Measurements from ENCODE around the gene TNRC6B. TPM values are rescaled to one million over a fixed set of nuclear protein-coding genes. Genes with fewer than 3 reads are reported as not detected.
A peak's percentile ranks its signal among the peaks of the same experiment; 100 is the strongest.

Gene TNRC6B
- total RNA-seq, 1 donor from 2014 or later, result 60.0 TPM

- H3K27ac Mint-ChIP-seq, result no peak overlapping the region
- no peak for DNase-seq (ENCODE audit: low spot score)
- Histone ChIP-seq H3K27ac (no peak overlapping the region), H3K4me3 (no peak overlapping the region), H3K4me1 (peaks cover 24% of the 10 kb centered on the region), H2AFZ (replicated peaks) (no peak overlapping the region), H3K9ac (peak overlapping the region; percentile 38), H3K9me3 (ENCODE audit: low read depth) (no peaks in the 10 kb centered on the region), H4K20me1 (ENCODE audit: low read depth) (peaks cover 21% of the 10 kb centered on the region), H3K27me3 (no peaks in the 10 kb centered on the region), H3K4me2 (no peak overlapping the region), H3K36me3 (no peaks in the 10 kb centered on the region), H3K79me2 (ENCODE audit: low read depth) (no peaks in the 10 kb centered on the region), H3F3A (ENCODE audit: low read depth) (no peaks in the 10 kb centered on the region)
- H3K9me3 Mint-ChIP-seq, result no peaks in the 10 kb centered on the region
- no peaks in the 10 kb centered on the region for H3K27me3 Mint-ChIP-seq (ENCODE audit: insufficient read depth, low read depth)
- H3K4me3 Mint-ChIP-seq, result no peak overlapping the region
- peaks cover 22% of the 10 kb centered on the region for H3K4me1 Mint-ChIP-seq
- TF ChIP-seq EZH2phosphoT487 (IDR thresholded peaks at IDR 0.05) (no peak), CTCF (IDR thresholded peaks at IDR 0.05) (no peak), EZH2 (IDR thresholded peaks at IDR 0.05) (no peak)
- H3K36me3 Mint-ChIP-seq, result peaks cover 7% of the 10 kb centered on the region
Measured at GRCh38 chr22:40334899-40335298, 157.2 kb downstream of the TNRC6B start.

GRCh38 chr22:40335358-40335757 lies 157.6 kb downstream of the TNRC6B start:
- Histone ChIP-seq H3K27me3 (no peaks in the 10 kb centered on the region), H3K9ac (no peak overlapping the region), H3K9me3 (ENCODE audit: low read depth) (no peaks in the 10 kb centered on the region), H3K27ac (no peak overlapping the region), H3K4me1 (peaks cover 23% of the 10 kb centered on the region), H2AFZ (replicated peaks) (no peak overlapping the region), H3K36me3 (no peaks in the 10 kb centered on the region), H3K4me2 (no peak overlapping the region), H3F3A (ENCODE audit: low read depth) (no peaks in the 10 kb centered on the region), H3K4me3 (no peak overlapping the region), H4K20me1 (ENCODE audit: low read depth) (peaks cover 21% of the 10 kb centered on the region), H3K79me2 (ENCODE audit: low read depth) (no peaks in the 10 kb centered on the region)
- peaks cover 20% of the 10 kb centered on the region for H3K4me1 Mint-ChIP-seq
- H3K27ac Mint-ChIP-seq, result no peak overlapping the region
- H3K27me3 Mint-ChIP-seq (ENCODE audit: insufficient read depth, low read depth), result no peaks in the 10 kb centered on the region
- no peaks in the 10 kb centered on the region for H3K9me3 Mint-ChIP-seq
- no peak for DNase-seq (ENCODE audit: low spot score)
- no peak overlapping the region for H3K4me3 Mint-ChIP-seq
- H3K36me3 Mint-ChIP-seq, result peaks cover 5% of the 10 kb centered on the region
- no peak for TF ChIP-seq EZH2phosphoT487 (IDR thresholded peaks at IDR 0.05)
- TF ChIP-seq EZH2 (IDR thresholded peaks at IDR 0.05), result no peak
- TF ChIP-seq CTCF (IDR thresholded peaks at IDR 0.05), result no peak

GRCh38 chr22:40340044-40340443 lies 162.3 kb downstream of the TNRC6B start:
- no peak overlapping the region for H3K27ac ChIP-seq
- no peak for TF ChIP-seq EZH2 (IDR thresholded peaks at IDR 0.05)
- TF ChIP-seq CTCF (IDR thresholded peaks at IDR 0.05), result no peak
- TF ChIP-seq EZH2phosphoT487 (IDR thresholded peaks at IDR 0.05), result no peak
- H3K4me3 Mint-ChIP-seq, result no peak overlapping the region
- H3K27ac Mint-ChIP-seq, result no peak overlapping the region
- H3K4me1 Mint-ChIP-seq, result peaks cover 3% of the 10 kb centered on the region
- no peak overlapping the region for H3K4me3 ChIP-seq
- H3K9me3 ChIP-seq (ENCODE audit: low read depth), result no peaks in the 10 kb centered on the region
- H2AFZ ChIP-seq (replicated peaks), result no peak overlapping the region
- no peaks in the 10 kb centered on the region for H3K9me3 Mint-ChIP-seq
- no peak overlapping the region for H3K9ac ChIP-seq
- DNase-seq (ENCODE audit: low spot score), result no peak
- H3K36me3 Mint-ChIP-seq, result peaks cover 2% of the 10 kb centered on the region
- no peaks in the 10 kb centered on the region for H3K27me3 Mint-ChIP-seq (ENCODE audit: insufficient read depth, low read depth)
- H3F3A ChIP-seq (ENCODE audit: low read depth), result no peaks in the 10 kb centered on the region
- no peaks in the 10 kb centered on the region for H4K20me1 ChIP-seq (ENCODE audit: low read depth)
- no peaks in the 10 kb centered on the region for H3K27me3 ChIP-seq
- H3K4me1 ChIP-seq, result no peaks in the 10 kb centered on the region
- no peaks in the 10 kb centered on the region for H3K79me2 ChIP-seq (ENCODE audit: low read depth)
- H3K4me2 ChIP-seq, result no peak overlapping the region
- no peaks in the 10 kb centered on the region for H3K36me3 ChIP-seq

All from neural progenitor cell (in vitro differentiated cells).